ENCODE results near the gene CDC42EP3. TPM values are rescaled to one million over a fixed set of nuclear protein-coding genes. Genes with fewer than 3 reads are reported as not detected.

CDC42EP3 gene
- total RNA-seq, 1 donor: 136 TPM

GRCh38 chr2:37638973-37639372, 32.5 kb downstream of the CDC42EP3 start:
- H4K20me1 ChIP-seq (ENCODE audit: insufficient read depth, low read length): no peaks in the 10 kb centered on the region
- no peak overlapping the region for H3K4me2 ChIP-seq (ENCODE audit: insufficient read depth, low read length)
- TF ChIP-seq, protein P1, sequence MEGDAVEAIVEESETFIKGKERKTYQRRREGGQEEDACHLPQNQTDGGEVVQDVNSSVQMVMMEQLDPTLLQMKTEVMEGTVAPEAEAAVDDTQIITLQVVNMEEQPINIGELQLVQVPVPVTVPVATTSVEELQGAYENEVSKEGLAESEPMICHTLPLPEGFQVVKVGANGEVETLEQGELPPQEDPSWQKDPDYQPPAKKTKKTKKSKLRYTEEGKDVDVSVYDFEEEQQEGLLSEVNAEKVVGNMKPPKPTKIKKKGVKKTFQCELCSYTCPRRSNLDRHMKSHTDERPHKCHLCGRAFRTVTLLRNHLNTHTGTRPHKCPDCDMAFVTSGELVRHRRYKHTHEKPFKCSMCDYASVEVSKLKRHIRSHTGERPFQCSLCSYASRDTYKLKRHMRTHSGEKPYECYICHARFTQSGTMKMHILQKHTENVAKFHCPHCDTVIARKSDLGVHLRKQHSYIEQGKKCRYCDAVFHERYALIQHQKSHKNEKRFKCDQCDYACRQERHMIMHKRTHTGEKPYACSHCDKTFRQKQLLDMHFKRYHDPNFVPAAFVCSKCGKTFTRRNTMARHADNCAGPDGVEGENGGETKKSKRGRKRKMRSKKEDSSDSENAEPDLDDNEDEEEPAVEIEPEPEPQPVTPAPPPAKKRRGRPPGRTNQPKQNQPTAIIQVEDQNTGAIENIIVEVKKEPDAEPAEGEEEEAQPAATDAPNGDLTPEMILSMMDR (IDR thresholded peaks at IDR 0.05; ENCODE audit: extremely low read depth, low read depth, low read length): peak; percentile 6
- no peaks in the 10 kb centered on the region for H3K9me3 ChIP-seq (ENCODE audit: low read depth, low read length)
- DNase-seq (ENCODE audit: insufficient read length, low spot score, missing footprints): no peak
- H3K4me3 ChIP-seq (ENCODE audit: insufficient read depth, low read length): no peak overlapping the region
- H3K4me1 ChIP-seq (ENCODE audit: insufficient read depth, low read length): peaks cover 55% of the 10 kb centered on the region
- peaks cover 21% of the 10 kb centered on the region for H3K79me2 ChIP-seq (ENCODE audit: insufficient read depth, low read length)
- no peak overlapping the region for H2AFZ ChIP-seq (ENCODE audit: low read length)
- H3K27me3 ChIP-seq (ENCODE audit: insufficient read depth, low read length): no peaks in the 10 kb centered on the region
- H3K36me3 ChIP-seq (ENCODE audit: insufficient read depth, low read length): peaks cover 24% of the 10 kb centered on the region
- peak overlapping the region; percentile 4 for H3K27ac ChIP-seq (ENCODE audit: low read depth, low read length)

DNA sequence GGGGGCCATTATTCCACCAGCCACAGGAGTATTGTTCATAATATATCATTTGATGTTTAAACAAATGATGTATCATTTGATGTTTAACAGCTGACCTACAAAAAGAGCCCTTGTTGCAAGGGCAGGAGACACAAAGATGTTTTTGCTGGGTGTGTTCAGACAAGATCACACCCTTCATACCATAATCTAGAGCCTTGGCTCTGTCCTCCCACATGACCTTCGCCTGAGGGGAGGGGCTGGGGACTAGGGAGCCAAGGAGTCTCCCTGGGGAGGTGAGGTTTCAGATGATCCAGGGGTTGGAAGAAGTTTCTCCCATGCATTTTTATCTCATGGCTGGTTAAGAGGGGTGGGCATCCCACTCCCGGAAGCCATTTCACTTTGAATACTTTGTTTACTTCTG, 33.5 kb downstream of the CDC42EP3 start:
- no peaks in the 10 kb centered on the region for H4K20me1 ChIP-seq (ENCODE audit: insufficient read depth, low read length)
- TF ChIP-seq, protein P1 (IDR thresholded peaks at IDR 0.05; ENCODE audit: extremely low read depth, low read depth, low read length): no peak
- peaks cover 52% of the 10 kb centered on the region for H3K4me1 ChIP-seq (ENCODE audit: insufficient read depth, low read length)
- DNase-seq (ENCODE audit: insufficient read length, low spot score, missing footprints): no peak
- H3K9me3 ChIP-seq (ENCODE audit: low read depth, low read length): no peaks in the 10 kb centered on the region
- H3K27me3 ChIP-seq (ENCODE audit: insufficient read depth, low read length): no peaks in the 10 kb centered on the region
- peak overlapping the region; percentile 47 for H3K27ac ChIP-seq (ENCODE audit: low read depth, low read length)
- H3K4me2 ChIP-seq (ENCODE audit: insufficient read depth, low read length): no peak overlapping the region
- H3K79me2 ChIP-seq (ENCODE audit: insufficient read depth, low read length): peaks cover 12% of the 10 kb centered on the region
- H3K4me3 ChIP-seq (ENCODE audit: insufficient read depth, low read length): no peak overlapping the region
- no peak overlapping the region for H2AFZ ChIP-seq (ENCODE audit: low read length)
- H3K36me3 ChIP-seq (ENCODE audit: insufficient read depth, low read length): peaks cover 14% of the 10 kb centered on the region

DNA sequence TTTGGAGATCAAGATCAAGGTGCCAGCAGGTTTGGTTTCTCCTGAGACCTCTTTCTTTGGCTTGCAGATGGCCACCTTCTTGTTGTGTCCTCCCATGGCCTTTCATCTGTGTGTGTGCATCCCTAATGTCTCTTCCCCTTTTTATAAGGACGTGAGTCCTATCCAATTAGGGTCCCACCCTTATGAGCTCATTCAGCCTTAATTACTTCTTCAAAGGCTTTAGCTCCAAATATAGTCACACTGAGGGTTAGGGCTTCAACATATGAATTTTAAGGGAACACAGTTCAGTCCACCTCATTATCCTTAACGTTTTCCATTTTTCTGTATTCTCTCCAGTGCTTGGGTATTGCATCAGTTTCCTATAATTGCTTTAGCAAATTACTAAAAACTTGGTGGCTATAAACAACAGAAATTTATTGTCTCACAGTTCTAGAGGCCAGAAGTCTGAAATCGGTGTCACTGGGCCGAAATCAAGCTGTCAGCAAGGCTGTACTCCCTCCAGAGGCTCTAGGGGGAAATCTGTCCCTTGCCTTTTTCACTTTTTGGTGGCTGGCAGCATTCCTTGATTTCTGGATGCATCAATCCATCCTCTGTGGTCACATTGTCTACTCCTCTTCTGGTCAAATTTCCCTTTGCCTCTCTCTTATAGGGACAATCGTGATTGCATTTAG, 34.1 kb downstream of the CDC42EP3 start:
- peaks cover 9% of the 10 kb centered on the region for H3K36me3 ChIP-seq (ENCODE audit: insufficient read depth, low read length)
- H2AFZ ChIP-seq (ENCODE audit: low read length): no peak overlapping the region
- H3K27ac ChIP-seq (ENCODE audit: low read depth, low read length): peak overlapping the region; percentile 89
- H4K20me1 ChIP-seq (ENCODE audit: insufficient read depth, low read length): no peaks in the 10 kb centered on the region
- TF ChIP-seq, protein P1 (IDR thresholded peaks at IDR 0.05; ENCODE audit: extremely low read depth, low read depth, low read length): peak; percentile 20
- no peak overlapping the region for H3K4me3 ChIP-seq (ENCODE audit: insufficient read depth, low read length)
- H3K9me3 ChIP-seq (ENCODE audit: low read depth, low read length): no peaks in the 10 kb centered on the region
- H3K4me2 ChIP-seq (ENCODE audit: insufficient read depth, low read length): no peak overlapping the region
- peaks cover 52% of the 10 kb centered on the region for H3K4me1 ChIP-seq (ENCODE audit: insufficient read depth, low read length)
- no peaks in the 10 kb centered on the region for H3K27me3 ChIP-seq (ENCODE audit: insufficient read depth, low read length)
- no peak for DNase-seq (ENCODE audit: insufficient read length, low spot score, missing footprints)
- H3K79me2 ChIP-seq (ENCODE audit: insufficient read depth, low read length): peaks cover 5% of the 10 kb centered on the region

- Histone ChIP-seq H3K27me3 (ENCODE audit: insufficient read depth, low read length) (no peaks in the 10 kb centered on the region), H3K36me3 (ENCODE audit: insufficient read depth, low read length) (peaks cover 9% of the 10 kb centered on the region), H3K27ac (ENCODE audit: low read depth, low read length) (peak overlapping the region; percentile 89), H3K4me3 (ENCODE audit: insufficient read depth, low read length) (no peak overlapping the region), H3K4me2 (ENCODE audit: insufficient read depth, low read length) (no peak overlapping the region), H3K9me3 (ENCODE audit: low read depth, low read length) (no peaks in the 10 kb centered on the region), H3K4me1 (ENCODE audit: insufficient read depth, low read length) (peaks cover 46% of the 10 kb centered on the region), H2AFZ (ENCODE audit: low read length) (no peak overlapping the region), H4K20me1 (ENCODE audit: insufficient read depth, low read length) (no peaks in the 10 kb centered on the region), H3K79me2 (ENCODE audit: insufficient read depth, low read length) (no peaks in the 10 kb centered on the region)
- TF ChIP-seq, protein P1 (IDR thresholded peaks at IDR 0.05; ENCODE audit: extremely low read depth, low read depth, low read length): no peak
- DNase-seq (ENCODE audit: insufficient read length, low spot score, missing footprints): no peak
Observed at GRCh38 chr2:37636381-37637066, 34.9 kb downstream of the CDC42EP3 start.

Data from osteoblast (primary cell).